IMR-90 (cell line): ENCODE measurements around the gene HOXB2. TPM values are rescaled to one million over a fixed set of nuclear protein-coding genes. Genes with fewer than 3 reads are reported as not detected.
A peak's percentile ranks its signal among the peaks of the same experiment; 100 is the strongest.

Experiments used
- ATAC-seq: fragments of 200-7000 bp; cut with Tn5 transposase; 2 replicates; pipeline ENCODE4 v1.9.1; 2020; ENCODE audit warnings: low read depth, mild to moderate bottlenecking, moderate library complexity
- BruUV-seq: library from RNA; stranded (reverse); fragments of 400-500 nt; replicated peaks from 2 replicates; lab custom pipeline; 2021; lab: Mats Ljungman, UMichigan
- CTCF ChIA-PET: fragments of 300-600 bp; formaldehyde crosslinking; extraction: SDS; loops from one replicate; lab custom pipeline; 2021; ENCODE audit warnings: antibody characterized with exemption; lab: Yijun Ruan, JAX
- POLR2A ChIA-PET: fragments of 300-600 bp; sonication (Branson Sonifier 250); formaldehyde crosslinking; loops from one replicate; lab custom pipeline; 2022; ENCODE audit warnings: antibody characterized with exemption; ENCODE audit not compliant: unreplicated experiment; lab: Charles Lee
- DNase-seq: peaks from one replicate; pipeline ENCODE4 v3.0.0; 2013
- H2AFZ ChIP-seq: replicated peaks from 2 replicates; pipeline ENCODE3; 2013; ENCODE audit warnings: low read length, mild to moderate bottlenecking; ENCODE audit not compliant: poor library complexity
- H2AK5ac ChIP-seq: 2 replicates; pipeline ENCODE4 v1.6.1; 2013; ENCODE audit warnings: low read depth, low read length, inconsistent platforms
- H2AK9ac ChIP-seq: replicated peaks from 2 replicates; pipeline ENCODE3; 2013; ENCODE audit warnings: mild to moderate bottlenecking, low read depth, low read length, moderate library complexity; ENCODE audit not compliant: poor library complexity
- H2BK120ac ChIP-seq: 2 replicates; pipeline ENCODE4 v1.6.1; 2013; ENCODE audit warnings: low read depth, low read length, inconsistent platforms
- H2BK15ac ChIP-seq: 3 replicates; pipeline ENCODE4 v1.6.1; 2013; ENCODE audit warnings: low read depth, low read length, inconsistent platforms
- H2BK20ac ChIP-seq: 2 replicates; pipeline ENCODE4 v1.6.1; 2013; ENCODE audit warnings: low read depth, mild to moderate bottlenecking, inconsistent platforms, low read length, moderate library complexity
- H2BK5ac ChIP-seq: 2 replicates; pipeline ENCODE4 v1.6.1; 2013; ENCODE audit warnings: mild to moderate bottlenecking, low read depth, low read length, inconsistent platforms; ENCODE audit not compliant: poor library complexity, severe bottlenecking
- H3K14ac ChIP-seq: replicated peaks from 2 replicates; pipeline ENCODE4 v1.6.1; 2013; ENCODE audit warnings: low read depth, low read length, inconsistent platforms
- H3K18ac ChIP-seq: 2 replicates; pipeline ENCODE4 v1.6.1; 2013; ENCODE audit warnings: low read depth, low read length, control low read depth
- H3K23ac ChIP-seq: 2 replicates; pipeline ENCODE4 v1.6.1; 2013; ENCODE audit warnings: low read depth, low read length, inconsistent platforms
- H3K27ac ChIP-seq: 2 replicates; pipeline ENCODE4 v1.5.1; 2013; ENCODE audit warnings: mild to moderate bottlenecking, control low read depth, low read length; ENCODE audit not compliant: insufficient read depth
- H3K27me3 ChIP-seq: 2 replicates; pipeline ENCODE4 v1.6.1; 2013; ENCODE audit warnings: low read length; ENCODE audit not compliant: control insufficient read depth, insufficient read depth
- H3K36me3 ChIP-seq: 2 replicates; pipeline ENCODE4 v1.6.1; 2013; ENCODE audit warnings: low read length, mixed read lengths; ENCODE audit not compliant: control insufficient read depth, insufficient read depth
- H3K4ac ChIP-seq: 2 replicates; pipeline ENCODE4 v1.6.1; 2013; ENCODE audit warnings: low read depth, low read length, inconsistent platforms
- H3K4me1 ChIP-seq: 2 replicates; pipeline ENCODE4 v1.6.1; 2013; ENCODE audit warnings: low read length, mixed read lengths; ENCODE audit not compliant: control insufficient read depth, insufficient read depth
- H3K4me2 ChIP-seq: 2 replicates; pipeline ENCODE4 v1.6.1; 2013; ENCODE audit warnings: low read depth, mild to moderate bottlenecking, control low read depth, low read length, moderate library complexity
- H3K4me3 ChIP-seq: 2 replicates; pipeline ENCODE4 v1.5.1; 2013; ENCODE audit warnings: low read depth, mild to moderate bottlenecking, control low read depth, low read length, moderate library complexity; ENCODE audit not compliant: insufficient read depth
- H3K56ac ChIP-seq: 2 replicates; pipeline ENCODE4 v1.6.1; 2013; ENCODE audit warnings: low read length, inconsistent platforms; ENCODE audit not compliant: insufficient read depth; ENCODE audit errors: extremely low read depth
- H3K79me1 ChIP-seq, 2 experiments: 2 replicates each; pipeline ENCODE4 v1.6.1; 2013; ENCODE audit warnings: low read length in 2 of 2, inconsistent platforms in 1 of 2, low read depth in 1 of 2
- H3K9ac ChIP-seq: 2 replicates; pipeline ENCODE4 v1.6.1; 2013; ENCODE audit warnings: low read depth, low read length, control low read depth
- H3K9me1 ChIP-seq: 2 replicates; pipeline ENCODE4 v1.6.1; 2013; ENCODE audit warnings: low read length, inconsistent platforms; ENCODE audit not compliant: insufficient read depth
- H3K9me3 ChIP-seq: 2 replicates; pipeline ENCODE4 v1.6.1; 2013; ENCODE audit warnings: low read length; ENCODE audit not compliant: control insufficient read depth, insufficient read depth
- H4K20me1 ChIP-seq: 2 replicates; pipeline ENCODE4 v1.6.1; 2013; ENCODE audit warnings: low read length, inconsistent platforms; ENCODE audit not compliant: insufficient read depth
- H4K5ac ChIP-seq: 2 replicates; pipeline ENCODE4 v1.6.1; 2013; ENCODE audit warnings: mild to moderate bottlenecking, low read depth, low read length, control low read depth
- H4K8ac ChIP-seq, 2 experiments: 2 replicates each; pipeline ENCODE4 v1.6.1; 2013; ENCODE audit warnings: low read depth in 2 of 2, low read length in 2 of 2, control low read depth in 1 of 2, inconsistent platforms in 1 of 2
- H4K91ac ChIP-seq: 2 replicates; pipeline ENCODE4 v1.6.1; 2013; ENCODE audit warnings: low read depth, low read length, inconsistent platforms; ENCODE audit not compliant: insufficient read depth
- BHLHE40 ChIP-seq: fragments of 150-350 bp; IDR thresholded peaks from 2 replicates; pipeline ENCODE4 v1.6.1; 2016; ENCODE audit warnings: mild to moderate bottlenecking, low read depth, low read length
- CEBPB ChIP-seq: IDR thresholded peaks from 2 replicates; pipeline ENCODE4 v1.6.1; 2012; ENCODE audit warnings: low read depth, low read length, improper control_type of control experiment
- CHD1 ChIP-seq: IDR thresholded peaks from 2 replicates; pipeline ENCODE4 v1.6.1; 2012; ENCODE audit warnings: low read depth, low read length, improper control_type of control experiment
- CTCF ChIP-seq: conservative IDR thresholded peaks from 2 replicates; pipeline ENCODE4 v1.5.1; 2012; ENCODE audit warnings: mild to moderate bottlenecking, low read depth, low read length, improper control_type of control experiment
- ELK1 ChIP-seq: fragments of 150-350 bp; IDR thresholded peaks from 2 replicates; pipeline ENCODE4 v1.6.1; 2016; ENCODE audit warnings: low read depth, mild to moderate bottlenecking, low read length, moderate library complexity, borderline replicate concordance
- MAZ ChIP-seq: IDR thresholded peaks from 2 replicates; pipeline ENCODE4 v1.6.1; 2012; ENCODE audit warnings: low read depth, mild to moderate bottlenecking, low read length, improper control_type of control experiment, moderate library complexity, borderline replicate concordance
- MXI1 ChIP-seq: IDR thresholded peaks from 2 replicates; pipeline ENCODE4 v1.6.1; 2012; ENCODE audit warnings: low read depth, mild to moderate bottlenecking, low read length, moderate library complexity, borderline replicate concordance
- NFE2L2 ChIP-seq: fragments of 150-350 bp; IDR thresholded peaks from 2 replicates; pipeline ENCODE4 v1.6.1; 2016; ENCODE audit warnings: low read depth, mild to moderate bottlenecking, low read length
- POLR2A ChIP-seq: IDR thresholded peaks from 2 replicates; pipeline ENCODE4 v1.6.1; 2012; ENCODE audit warnings: mild to moderate bottlenecking, low read depth, low read length
- RCOR1 ChIP-seq: IDR thresholded peaks from 2 replicates; pipeline ENCODE4 v1.6.1; 2012; ENCODE audit warnings: mild to moderate bottlenecking, low read length, improper control_type of control experiment; ENCODE audit not compliant: insufficient replicate concordance
- RFX5 ChIP-seq: IDR thresholded peaks from 2 replicates; pipeline ENCODE4 v1.8.0; 2012; ENCODE audit warnings: low read depth, mild to moderate bottlenecking, low read length, moderate library complexity
- SMC3 ChIP-seq: fragments of 150-350 bp; IDR thresholded peaks from 2 replicates; pipeline ENCODE4 v1.6.1; 2016; ENCODE audit warnings: low read depth, mild to moderate bottlenecking, antibody characterized with exemption, low read length, moderate library complexity
- USF2 ChIP-seq: fragments of 150-350 bp; IDR thresholded peaks from 2 replicates; pipeline ENCODE4 v1.6.1; 2017; ENCODE audit warnings: mild to moderate bottlenecking, antibody characterized with exemption, low read length, low read depth
- WGBS, 2 experiments: methylation state at CpG; one replicate each; pipeline versions ENCODE4 v1.1.5 to v1.1.7; 2013; ENCODE audit warnings: missing lambda C conversion rate in 2 of 2; ENCODE audit not compliant: insufficient read length in 1 of 2; ENCODE audit errors: extremely low coverage in 2 of 2; 5-methylcytosine and 5-hydroxymethylcytosine counted together
- dilution Hi-C: fragments of 300-500 bp; cut with HindIII; formaldehyde crosslinking; loops from one replicate; pipeline ENCODE4 v1.14.3; 2018; ENCODE audit warnings: low sequenced_read_pairs; ENCODE audit not compliant: unreplicated experiment
- in situ Hi-C: fragments of 300-500 bp; cut with MboI; formaldehyde crosslinking; loops from 3 replicates; pipeline ENCODE4 v1.14.3; 2019; ENCODE audit warnings: low sequenced_read_pairs, inconsistent platforms, mixed read lengths
- intact Hi-C: fragments of 100-400 bp; cut with micrococcal nuclease; formaldehyde crosslinking; loops from 2 replicates; pipeline ENCODE4 v1.10.0; 2022
- polyA plus RNA-seq, 3 experiments: library from polyadenylated mRNA; depleted of rRNA; stranded (reverse); fragments of >200 nt; gene quantifications; 2 replicates each; pipeline ENCODE4 v1.2.3, GENCODE V29; 2012; ENCODE audit warnings: low replicate concordance in 1 of 3
- total RNA-seq: library from RNA; depleted of rRNA; stranded (reverse); fragments of >200 nt; gene quantifications from 2 replicates; pipeline ENCODE4 v1.2.3, GENCODE V29; 2012

Gene HOXB2
- total and polyA plus RNA-seq, 2 of the 4 experiments (the other 2 are of a cell fraction), result 2.7 to 29.9 TPM

GRCh38 chr17:48506246-48506645, 38.7 kb downstream of the HOXB2 start:
- Histone ChIP-seq H3K9me1 (0 out of 2 replicates have a peak, but pooled peaks cover 5% of the 10 kb centered on the region), H3K79me1 (peaks cover 0 to 6% of the 10 kb centered on the region in 2 experiments; a peak in 1 of 4 replicates), H4K8ac (no peak overlapping the region), H3K18ac (no peak overlapping the region), H2BK5ac (no peak overlapping the region), H4K20me1 (no peaks in the 10 kb centered on the region), H3K4ac (peak overlapping the region; percentile 25; the same call in 1 of the 2 replicates), H4K5ac (peak overlapping the region; percentile 33; the same call in 1 of the 2 replicates), H2BK15ac (peak overlapping the region; percentile 45; the same call in 1 of the 3 replicates), H3K4me2 (no peak overlapping the region), H2AK5ac (no peak overlapping the region), H2AK9ac (no peak overlapping the region), H3K14ac (no peak overlapping the region), H3K36me3 (no peaks in the 10 kb centered on the region), H3K4me3 (no peak overlapping the region), H3K27me3 (no peaks in the 10 kb centered on the region), H3K27ac (no peak overlapping the region), H4K91ac (no peak overlapping the region), H2AFZ (no peak overlapping the region), H2BK20ac (peak overlapping the region; percentile 43; the same call in 1 of the 2 replicates), H3K9ac (no peak overlapping the region), H2BK120ac (peak overlapping the region; percentile 39; the same call in 1 of the 2 replicates), H3K56ac (no peak overlapping the region), H3K4me1 (peaks cover 17% of the 10 kb centered on the region), H3K9me3 (no peaks in the 10 kb centered on the region), H3K23ac (no peak overlapping the region)
- no peak for TF ChIP-seq SMC3
- no peak for TF ChIP-seq USF2
- no peak for TF ChIP-seq ELK1
- no peak for TF ChIP-seq MAZ
- TF ChIP-seq RCOR1, result no peak
- no peak for TF ChIP-seq CHD1
- TF ChIP-seq BHLHE40, result no peak
- no peak for TF ChIP-seq RFX5
- TF ChIP-seq CTCF, result no peak
- no peak for TF ChIP-seq CEBPB
- no peak for TF ChIP-seq NFE2L2
- TF ChIP-seq POLR2A, result no peak
- no peak for TF ChIP-seq MXI1
- intact Hi-C loops, result no loop called here
- ChIA-PET CTCF (interaction anchor here (0.6 to 1.4 kb wide), 2 partner anchors 16 to 111 kb away, joined by 4 to 5 read pairs; no protein-coding TSS in a partner anchor), POLR2A (no interaction called here)
- DNase-seq (no peak), ATAC-seq (no peak)
- no CpG with 5 or more reads among the region's 5 CpGs for WGBS, 2 experiments
- dilution Hi-C loops, result no loop called here
- in situ Hi-C loops, result no loop called here
- BruUV-seq, result no TSS peak
